ENCODE results near the gene MS4A4A.
A peak's percentile ranks its signal among the peaks of the same experiment; 100 is the strongest.
"Not testable (repeated sequence)": the region's sequence is repeated elsewhere in the genome, so short reads cannot be mapped to it uniquely, and the experiment has no call there.

MS4A4A gene

DNA sequence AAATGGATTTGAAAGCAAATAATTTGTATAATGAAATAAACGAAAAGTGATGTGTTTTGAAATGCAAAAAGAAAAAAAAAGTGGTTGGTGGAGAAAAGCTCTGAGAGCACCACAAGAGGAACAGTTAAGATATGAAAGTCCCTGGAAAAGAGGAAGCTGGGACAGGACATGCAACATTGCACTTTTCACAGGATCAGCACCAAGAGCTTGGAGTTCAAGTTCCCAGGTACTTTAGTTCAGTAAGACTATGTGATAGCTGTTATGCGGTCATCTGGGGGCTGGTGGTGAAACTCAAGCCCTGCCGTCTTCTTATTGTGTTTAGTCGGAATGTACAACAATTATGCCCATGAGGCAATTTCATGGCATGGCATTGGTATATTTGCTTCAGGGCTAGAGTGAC is 17.1 kb upstream of the MS4A4A start:
- no peak for DNase-seq (ENCODE audit: low read depth, low spot score)
- Histone ChIP-seq H3K4me1 (ENCODE audit: control insufficient read depth, insufficient read depth, low read length) (no peaks in the 10 kb centered on the region), H3K27ac (ENCODE audit: low read length) (no peak overlapping the region), H3K9me3 (ENCODE audit: control insufficient read depth, insufficient read depth, low read length) (no peaks in the 10 kb centered on the region), H3K27me3 (ENCODE audit: control insufficient read depth, insufficient read depth, low read length) (no peaks in the 10 kb centered on the region), H3K4me3 (ENCODE audit: low read length) (no peak overlapping the region), H3K36me3 (ENCODE audit: control insufficient read depth, insufficient read depth, low read length) (no peaks in the 10 kb centered on the region)
- WGBS (ENCODE audit: insufficient coverage, insufficient read length), result 100% methylated on average over 1 of the region's 4 CpGs

GRCh38 chr11:60264644-60265043 is 15.8 kb upstream of the MS4A4A start:
- WGBS (ENCODE audit: insufficient coverage, insufficient read length), result no CpG with 5 or more reads among the region's 5 CpGs

DNA sequence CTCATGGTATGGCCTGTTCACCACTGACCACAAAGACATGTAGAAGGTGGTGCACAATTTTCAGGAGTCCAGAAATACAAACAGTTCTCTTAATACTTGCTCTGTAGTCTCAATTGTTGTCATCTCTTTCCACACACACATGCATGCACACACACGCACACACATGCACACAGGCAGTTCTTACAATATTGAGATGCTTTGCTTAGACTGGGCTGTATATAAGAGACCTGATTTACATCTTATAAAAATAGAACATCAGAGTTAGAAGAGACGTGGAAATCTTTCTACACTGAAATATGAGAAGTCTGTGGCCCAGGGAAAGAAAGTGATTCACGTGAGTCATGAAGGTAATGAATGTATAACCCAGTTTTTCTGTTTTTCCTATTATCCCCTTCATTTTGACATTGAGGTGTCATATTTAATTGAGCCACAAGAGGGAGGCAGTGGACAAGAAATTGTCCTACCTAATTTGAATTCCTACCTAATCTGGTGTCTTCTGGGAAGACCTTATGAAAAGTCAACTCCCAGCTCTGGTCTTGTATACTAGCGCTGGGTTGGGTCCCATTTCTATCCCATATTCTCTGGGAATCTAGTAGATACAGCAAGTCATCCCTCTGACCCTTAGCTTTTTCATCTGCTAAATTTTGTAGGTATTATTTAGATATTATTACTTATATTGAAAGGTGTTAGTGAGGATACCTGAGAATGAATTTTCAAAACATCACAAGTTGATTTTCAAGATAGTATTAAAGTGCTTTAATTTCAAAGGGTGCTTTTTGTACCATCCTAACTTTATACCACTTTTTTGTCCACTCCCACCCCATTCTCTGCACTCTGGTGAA is 14.9 kb upstream of the MS4A4A start:
- peak; percentile 39 for DNase-seq (ENCODE audit: low read depth, low spot score)
- Histone ChIP-seq H3K4me3 (ENCODE audit: low read length) (no peak overlapping the region), H3K36me3 (ENCODE audit: control insufficient read depth, insufficient read depth, low read length) (no peaks in the 10 kb centered on the region), H3K27me3 (ENCODE audit: control insufficient read depth, insufficient read depth, low read length) (no peaks in the 10 kb centered on the region), H3K9me3 (ENCODE audit: control insufficient read depth, insufficient read depth, low read length) (no peaks in the 10 kb centered on the region), H3K4me1 (ENCODE audit: control insufficient read depth, insufficient read depth, low read length) (no peaks in the 10 kb centered on the region), H3K27ac (ENCODE audit: low read length) (no peak overlapping the region)
- WGBS (ENCODE audit: insufficient coverage, insufficient read length), result no CpG with 5 or more reads among the region's 4 CpGs

More at GRCh38 chr11:60264644-60265043, 15.8 kb upstream of the MS4A4A start:
- H3K27me3 ChIP-seq (ENCODE audit: control insufficient read depth, insufficient read depth, low read length), result no peaks in the 10 kb centered on the region
- no peaks in the 10 kb centered on the region for H3K36me3 ChIP-seq (ENCODE audit: control insufficient read depth, insufficient read depth, low read length)
- no peak overlapping the region for H3K27ac ChIP-seq (ENCODE audit: low read length)
- no peak for DNase-seq (ENCODE audit: low read depth, low spot score)
- no peak overlapping the region for H3K4me3 ChIP-seq (ENCODE audit: low read length)
- H3K4me1 ChIP-seq (ENCODE audit: control insufficient read depth, insufficient read depth, low read length), result no peaks in the 10 kb centered on the region
- H3K9me3 ChIP-seq (ENCODE audit: control insufficient read depth, insufficient read depth, low read length), result no peaks in the 10 kb centered on the region

GRCh38 chr11:60274416-60274815 is 6.0 kb upstream of the MS4A4A start:
- Histone ChIP-seq H3K36me3 (ENCODE audit: control insufficient read depth, insufficient read depth, low read length) (no peaks in the 10 kb centered on the region), H3K27ac (ENCODE audit: low read length) (no peak overlapping the region)

GRCh38 chr11:60281485-60281884 is 1.0 kb downstream of the MS4A4A start:
- no CpG with 5 or more reads among the region's 2 CpGs for WGBS (ENCODE audit: insufficient coverage, insufficient read length)
- Histone ChIP-seq H3K4me1 (ENCODE audit: control insufficient read depth, insufficient read depth, low read length) (0 out of 2 replicates have a peak, but pooled peaks cover 2% of the 10 kb centered on the region), H3K9me3 (ENCODE audit: control insufficient read depth, insufficient read depth, low read length) (no peaks in the 10 kb centered on the region), H3K27ac (ENCODE audit: low read length) (no peak overlapping the region), H3K27me3 (ENCODE audit: control insufficient read depth, insufficient read depth, low read length) (no peaks in the 10 kb centered on the region), H3K36me3 (ENCODE audit: control insufficient read depth, insufficient read depth, low read length) (no peaks in the 10 kb centered on the region), H3K4me3 (ENCODE audit: low read length) (no peak overlapping the region)
- no peak for DNase-seq (ENCODE audit: low read depth, low spot score)

More at GRCh38 chr11:60274416-60274815, 6.0 kb upstream of the MS4A4A start:
- no peak for DNase-seq (ENCODE audit: low read depth, low spot score)
- Histone ChIP-seq H3K9me3 (ENCODE audit: control insufficient read depth, insufficient read depth, low read length) (no peaks in the 10 kb centered on the region), H3K27me3 (ENCODE audit: control insufficient read depth, insufficient read depth, low read length) (no peaks in the 10 kb centered on the region), H3K4me1 (ENCODE audit: control insufficient read depth, insufficient read depth, low read length) (no peaks in the 10 kb centered on the region), H3K4me3 (ENCODE audit: low read length) (no peak overlapping the region)

GRCh38 chr11:60282286-60282685 is 1.8 kb downstream of the MS4A4A start:
- Histone ChIP-seq H3K27me3 (ENCODE audit: control insufficient read depth, insufficient read depth, low read length) (no peaks in the 10 kb centered on the region), H3K4me3 (ENCODE audit: low read length) (no peak overlapping the region), H3K36me3 (ENCODE audit: control insufficient read depth, insufficient read depth, low read length) (no peaks in the 10 kb centered on the region), H3K27ac (ENCODE audit: low read length) (no peak overlapping the region), H3K4me1 (ENCODE audit: control insufficient read depth, insufficient read depth, low read length) (0 out of 2 replicates have a peak, but pooled peaks cover 2% of the 10 kb centered on the region), H3K9me3 (ENCODE audit: control insufficient read depth, insufficient read depth, low read length) (no peaks in the 10 kb centered on the region)
- no CpG with 5 or more reads among the region's 2 CpGs for WGBS (ENCODE audit: insufficient coverage, insufficient read length)
- no peak for DNase-seq (ENCODE audit: low read depth, low spot score)

DNA sequence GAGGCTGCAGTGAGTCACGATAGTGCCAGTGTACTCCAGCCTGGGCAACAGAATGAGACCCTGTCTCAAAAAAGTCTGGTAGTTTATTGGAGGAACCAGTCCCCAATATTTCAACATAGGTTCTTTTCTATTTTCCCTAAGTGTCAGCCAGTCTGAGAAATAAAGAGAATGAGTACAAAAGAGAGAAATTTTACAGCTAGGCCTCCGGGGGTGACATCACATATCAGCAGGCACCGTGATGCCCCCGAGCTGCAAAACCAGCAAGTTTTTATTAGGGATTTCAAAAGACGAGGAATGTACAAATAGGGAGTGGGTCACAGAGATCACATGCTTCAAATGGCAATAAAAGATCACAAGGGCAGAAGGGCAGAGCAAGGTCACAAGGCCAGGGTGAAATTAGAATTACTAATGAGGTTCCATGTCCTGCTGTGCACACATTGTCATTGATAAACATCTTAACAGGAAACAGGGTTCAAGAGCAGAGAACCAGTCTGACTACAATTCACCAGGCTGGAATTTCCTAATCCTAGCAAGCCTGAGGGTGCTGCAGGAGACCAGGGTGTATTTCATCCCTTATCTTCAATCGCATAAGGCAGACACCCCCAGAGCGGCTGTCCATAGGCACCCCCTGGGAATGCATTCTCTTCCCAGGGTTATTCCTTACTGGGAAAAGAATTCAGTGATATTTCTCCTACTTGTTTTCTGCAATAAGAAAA is 5.1 kb downstream of the MS4A4A start:
- H3K27me3 ChIP-seq (ENCODE audit: control insufficient read depth, insufficient read depth, low read length); H3K36me3 ChIP-seq (ENCODE audit: control insufficient read depth, insufficient read depth, low read length); H3K27ac ChIP-seq (ENCODE audit: low read length); H3K9me3 ChIP-seq (ENCODE audit: control insufficient read depth, insufficient read depth, low read length); H3K4me1 ChIP-seq (ENCODE audit: control insufficient read depth, insufficient read depth, low read length); H3K4me3 ChIP-seq (ENCODE audit: low read length): not testable (repeated sequence)
- no CpG with 5 or more reads among the region's 7 CpGs for WGBS (ENCODE audit: insufficient coverage, insufficient read length)
- DNase-seq (ENCODE audit: low read depth, low spot score), result peak; percentile 27

- H3K27me3 ChIP-seq (ENCODE audit: control insufficient read depth, insufficient read depth, low read length), result no peaks in the 10 kb centered on the region
Measured at GRCh38 chr11:60288531-60288930, 8.1 kb downstream of the MS4A4A start.

GRCh38 chr11:60292145-60292544 is 11.7 kb downstream of the MS4A4A start:
- H3K4me1 ChIP-seq (ENCODE audit: control insufficient read depth, insufficient read depth, low read length), result no peaks in the 10 kb centered on the region
- no peak for DNase-seq (ENCODE audit: low read depth, low spot score)
- H3K27ac ChIP-seq (ENCODE audit: low read length), result no peak overlapping the region
- peaks cover 7% of the 10 kb centered on the region for H3K9me3 ChIP-seq (ENCODE audit: control insufficient read depth, insufficient read depth, low read length)
- no peaks in the 10 kb centered on the region; the same call in 1 of the 2 replicates for H3K36me3 ChIP-seq (ENCODE audit: control insufficient read depth, insufficient read depth, low read length)
- H3K27me3 ChIP-seq (ENCODE audit: control insufficient read depth, insufficient read depth, low read length), result no peaks in the 10 kb centered on the region
- H3K4me3 ChIP-seq (ENCODE audit: low read length), result no peak overlapping the region
- WGBS (ENCODE audit: insufficient coverage, insufficient read length), result no CpG with 5 or more reads among the region's 2 CpGs

More at GRCh38 chr11:60288531-60288930, 8.1 kb downstream of the MS4A4A start:
- H3K27ac ChIP-seq (ENCODE audit: low read length), result no peak overlapping the region
- 0 out of 2 replicates have a peak, but pooled peaks cover 2% of the 10 kb centered on the region for H3K4me1 ChIP-seq (ENCODE audit: control insufficient read depth, insufficient read depth, low read length)
- no peak overlapping the region for H3K4me3 ChIP-seq (ENCODE audit: low read length)
- DNase-seq (ENCODE audit: low read depth, low spot score), result no peak
- H3K36me3 ChIP-seq (ENCODE audit: control insufficient read depth, insufficient read depth, low read length), result no peaks in the 10 kb centered on the region; the same call in 1 of the 2 replicates
- peaks cover 7% of the 10 kb centered on the region for H3K9me3 ChIP-seq (ENCODE audit: control insufficient read depth, insufficient read depth, low read length)
- no CpG with 5 or more reads among the region's 1 CpG for WGBS (ENCODE audit: insufficient coverage, insufficient read length)

GRCh38 chr11:60301178-60301577 is 20.7 kb downstream of the MS4A4A start:
- Histone ChIP-seq H3K4me1 (ENCODE audit: control insufficient read depth, insufficient read depth, low read length) (no peaks in the 10 kb centered on the region), H3K27ac (ENCODE audit: low read length) (no peak overlapping the region), H3K27me3 (ENCODE audit: control insufficient read depth, insufficient read depth, low read length) (no peaks in the 10 kb centered on the region), H3K4me3 (ENCODE audit: low read length) (no peak overlapping the region), H3K9me3 (ENCODE audit: control insufficient read depth, insufficient read depth, low read length) (no peaks in the 10 kb centered on the region), H3K36me3 (ENCODE audit: control insufficient read depth, insufficient read depth, low read length) (no peaks in the 10 kb centered on the region)
- no peak for DNase-seq (ENCODE audit: low read depth, low spot score)
- WGBS (ENCODE audit: insufficient coverage, insufficient read length), result no CpG with 5 or more reads among the region's 3 CpGs
